ENCODE results near the gene PELI3.

- TF ChIP-seq CTCF (IDR thresholded peaks at IDR 0.05) (no peak), POLR2A (IDR thresholded peaks at IDR 0.05) (no peak), EP300 (IDR thresholded peaks at IDR 0.05) (no peak)
These were observed 12.5 kb upstream of the PELI3 start for GRCh38 chr11:66454247-66454646.
